SU-DHL-6 (cell line): ENCODE measurements around the gene MACF1.

Experiments used
- H2AFZ ChIP-seq: fragments of 200-600 bp; sonication (generic); 2 replicates; pipeline ENCODE4 v1.6.1; 2014; ENCODE audit warnings: low read depth, mild to moderate bottlenecking, moderate library complexity, mixed read lengths, antibody characterized with exemption, low read length; ENCODE audit not compliant: severe bottlenecking
- H3F3A ChIP-seq: fragments of 200-600 bp; shearing (Covaris generic); 2 replicates; pipeline ENCODE4 v1.6.0; 2016; ENCODE audit warnings: antibody characterized with exemption, mild to moderate bottlenecking; ENCODE audit not compliant: insufficient read depth
- H3K27ac ChIP-seq: fragments of 200-600 bp; sonication (generic); 2 replicates; pipeline ENCODE4 v1.5.1; 2016; ENCODE audit warnings: low read depth, mild to moderate bottlenecking, low read length, moderate library complexity, mixed read lengths
- H3K27me3 ChIP-seq: fragments of 200-600 bp; sonication (generic), shearing (Covaris generic); 2 replicates; pipeline ENCODE4 v1.6.0; 2014; ENCODE audit warnings: mild to moderate bottlenecking, low read length
- H3K36me3 ChIP-seq: fragments of 200-600 bp; sonication (generic); 2 replicates; pipeline ENCODE4 v1.6.1; 2014; ENCODE audit warnings: mild to moderate bottlenecking, low read length, mixed read lengths
- H3K4me2 ChIP-seq: fragments of 300-600, 200-600 bp; shearing (Covaris generic), sonication (generic); 2 replicates; pipeline ENCODE4 v1.6.0; 2014; ENCODE audit warnings: low read length, low read depth, mild to moderate bottlenecking; ENCODE audit not compliant: poor library complexity, severe bottlenecking
- H3K4me3 ChIP-seq: fragments of 200-600 bp; sonication (generic); 2 replicates; pipeline ENCODE4 v1.5.1; 2014; ENCODE audit warnings: antibody characterized with exemption, low read length, mild to moderate bottlenecking, mixed read lengths; ENCODE audit not compliant: insufficient read depth, poor library complexity, severe bottlenecking
- H3K79me2 ChIP-seq: fragments of 200-600 bp; sonication (generic); 2 replicates; pipeline ENCODE4 v1.6.1; 2014; ENCODE audit warnings: mild to moderate bottlenecking, low read length, moderate library complexity; ENCODE audit not compliant: insufficient read depth
- H3K9ac ChIP-seq: fragments of 200-600 bp; sonication (generic); 2 replicates; pipeline ENCODE4 v1.7.0; 2014; ENCODE audit warnings: mild to moderate bottlenecking, low read length
- H3K9me2 ChIP-seq: fragments of 200-600 bp; sonication (generic); replicated peaks from 2 replicates; pipeline ENCODE4 v1.6.1; 2014; ENCODE audit warnings: low read length; ENCODE audit not compliant: insufficient read depth
- H3K9me3 ChIP-seq: fragments of 200-600 bp; sonication (generic); 2 replicates; pipeline ENCODE4 v1.6.1; 2014; ENCODE audit warnings: low read length, mixed read lengths; ENCODE audit not compliant: insufficient read depth
- H4K20me1 ChIP-seq: fragments of 200-600 bp; sonication (generic); 2 replicates; pipeline ENCODE4 v1.6.1; 2014; ENCODE audit warnings: low read depth, mild to moderate bottlenecking, antibody characterized with exemption, low read length, moderate library complexity, mixed read lengths
- CTCF ChIP-seq: fragments of 200-600 bp; sonication (generic); IDR thresholded peaks from one replicate; pipeline ENCODE4 v1.5.1; 2017; ENCODE audit warnings: antibody characterized with exemption, mild to moderate bottlenecking, low read length, moderate library complexity; ENCODE audit not compliant: insufficient read depth, poor library complexity, severe bottlenecking
- EZH2phosphoT487 ChIP-seq: fragments of 200-600 bp; sonication (generic), shearing (Covaris generic); conservative IDR thresholded peaks from 2 replicates; pipeline ENCODE4 v1.6.1; 2018; ENCODE audit warnings: mild to moderate bottlenecking, antibody characterized with exemption, low read length, moderate library complexity, mixed read lengths

MACF1 gene

GRCh38 chr1:39358491-39358890 lies 154.0 kb downstream of the MACF1 start:
- Histone ChIP-seq H3F3A (peaks cover 4% of the 10 kb centered on the region), H3K4me3 (no peak overlapping the region), H3K79me2 (no peaks in the 10 kb centered on the region), H3K9me2 (no peaks in the 10 kb centered on the region), H3K9ac (no peak overlapping the region), H3K27ac (no peak overlapping the region), H3K36me3 (peaks cover 77% of the 10 kb centered on the region), H4K20me1 (no peaks in the 10 kb centered on the region), H3K4me2 (no peak overlapping the region), H2AFZ (no peak overlapping the region), H3K27me3 (no peaks in the 10 kb centered on the region), H3K9me3 (no peaks in the 10 kb centered on the region)
- TF ChIP-seq CTCF: no peak
- TF ChIP-seq EZH2phosphoT487: no peak

GRCh38 chr1:39359028-39359570 lies 154.6 kb downstream of the MACF1 start:
- H3K79me2 ChIP-seq: no peaks in the 10 kb centered on the region
- H3K9ac ChIP-seq: no peak overlapping the region
- H3K4me3 ChIP-seq: no peak overlapping the region
- peaks cover 4% of the 10 kb centered on the region for H3F3A ChIP-seq
- H3K9me2 ChIP-seq: no peaks in the 10 kb centered on the region
- no peak for TF ChIP-seq CTCF
- TF ChIP-seq EZH2phosphoT487: no peak
- no peak overlapping the region for H3K4me2 ChIP-seq
- H2AFZ ChIP-seq: no peak overlapping the region
- H3K9me3 ChIP-seq: no peaks in the 10 kb centered on the region
- H3K36me3 ChIP-seq: peaks cover 71% of the 10 kb centered on the region
- H4K20me1 ChIP-seq: no peaks in the 10 kb centered on the region
- no peak overlapping the region for H3K27ac ChIP-seq
- no peaks in the 10 kb centered on the region for H3K27me3 ChIP-seq

GRCh38 chr1:39360731-39361130 lies 156.2 kb downstream of the MACF1 start:
- H3K4me2 ChIP-seq: no peak overlapping the region
- H3K27ac ChIP-seq: no peak overlapping the region
- no peaks in the 10 kb centered on the region for H3K27me3 ChIP-seq
- H3K4me3 ChIP-seq: no peak overlapping the region
- H3K9me2 ChIP-seq: no peaks in the 10 kb centered on the region
- no peak overlapping the region for H2AFZ ChIP-seq
- no peaks in the 10 kb centered on the region for H3K9me3 ChIP-seq
- peaks cover 63% of the 10 kb centered on the region for H3K36me3 ChIP-seq
- H3K9ac ChIP-seq: no peak overlapping the region
- TF ChIP-seq EZH2phosphoT487: no peak
- no peak for TF ChIP-seq CTCF
- H4K20me1 ChIP-seq: no peaks in the 10 kb centered on the region
- H3F3A ChIP-seq: peaks cover 4% of the 10 kb centered on the region
- no peaks in the 10 kb centered on the region for H3K79me2 ChIP-seq
